HG03060 (cell line): ENCODE results near the gene VLDLR.

Experiments
- ATAC-seq: cut with Tn5 transposase; IDR thresholded peaks from one replicate; pipeline ENCODE4 v1.9.1; 2021; ENCODE audit warnings: low read depth, moderate number of reproducible peaks; ENCODE audit not compliant: unreplicated experiment

VLDLR gene

GRCh38 chr9:2662496-2662895 lies 40.9 kb downstream of the VLDLR start:
- ATAC-seq: no peak

GRCh38 chr9:2663461-2664173 lies 42.0 kb downstream of the VLDLR start:
- no peak for ATAC-seq

GRCh38 chr9:2664174-2665065 lies 42.8 kb downstream of the VLDLR start:
- no peak for ATAC-seq

GRCh38 chr9:2666569-2666968 lies 45.0 kb downstream of the VLDLR start:
- ATAC-seq: no peak

- no peak for ATAC-seq
These were observed 51.6 kb downstream of the VLDLR start for GRCh38 chr9:2673161-2673560.

- no peak for ATAC-seq
These were observed 52.7 kb downstream of the VLDLR start for GRCh38 chr9:2674141-2674824.

GRCh38 chr9:2675834-2676233 lies 54.2 kb downstream of the VLDLR start:
- no peak for ATAC-seq

GRCh38 chr9:2676466-2676865 lies 54.9 kb downstream of the VLDLR start:
- no peak for ATAC-seq

GRCh38 chr9:2677915-2678889 lies 56.6 kb downstream of the VLDLR start:
- no peak for ATAC-seq

GRCh38 chr9:2679011-2679410 lies 57.4 kb downstream of the VLDLR start:
- ATAC-seq: no peak

- no peak for ATAC-seq
These were observed 60.4 kb downstream of the VLDLR start for GRCh38 chr9:2681981-2682380.

GRCh38 chr9:2686911-2687310 lies 65.3 kb downstream of the VLDLR start:
- no peak for ATAC-seq

GRCh38 chr9:2688636-2689035 lies 67.0 kb downstream of the VLDLR start:
- no peak for ATAC-seq

- no peak for ATAC-seq
These were observed 69.6 kb downstream of the VLDLR start for GRCh38 chr9:2691212-2691611.

- ATAC-seq: no peak
These were observed 70.0 kb downstream of the VLDLR start for GRCh38 chr9:2691626-2692025.

GRCh38 chr9:2693056-2693455 lies 71.5 kb downstream of the VLDLR start:
- ATAC-seq: no peak

- peak; percentile 87 for ATAC-seq
These were observed 75.9 kb downstream of the VLDLR start for GRCh38 chr9:2697492-2697891.

- no peak for ATAC-seq
These were observed 78.8 kb downstream of the VLDLR start for GRCh38 chr9:2700398-2700797.

GRCh38 chr9:2700909-2701550 lies 79.4 kb downstream of the VLDLR start:
- ATAC-seq: no peak

GRCh38 chr9:2704504-2704903 lies 82.9 kb downstream of the VLDLR start:
- ATAC-seq: no peak
